Gastroesophageal sphincter (tissue), 4 donors: Measurements from ENCODE around the gene PTGDR. TPM values are rescaled to one million over a fixed set of nuclear protein-coding genes. Genes with fewer than 3 reads are reported as not detected.

Source experiments
- ATAC-seq: fragments of 150-250 bp; one replicate; pipeline ENCODE4 v1.9.1; 2016; ENCODE audit warnings: mild to moderate bottlenecking, moderate library complexity
- H3K27ac ChIP-seq, 4 donors: fragments of 200-600 bp; sonication (generic) in 3 of 4; 1 replicate in 3 of 4; 2 replicates in 1 of 4; pipeline ENCODE4 v1.5.1; 2016 to 2019
- H3K27me3 ChIP-seq: fragments of 200-600 bp; sonication (generic); one replicate; pipeline ENCODE4 v1.5.1; 2019
- H3K36me3 ChIP-seq, 2 donors: fragments of 200-600 bp; sonication (generic); one replicate each; pipeline ENCODE4 v1.5.1; 2019; ENCODE audit warnings: control low read depth in 1 of 2
- H3K4me1 ChIP-seq, 3 donors: fragments of 200-600 bp; sonication (generic); 1 replicate in 2 of 3; 2 replicates in 1 of 3; pipeline ENCODE4 v1.5.1; 2016 to 2019; ENCODE audit warnings: control low read depth in 2 of 3
- H3K4me3 ChIP-seq, 2 donors: fragments of 200-600 bp; sonication (generic); one replicate each; pipeline ENCODE4 v1.5.1; 2019; ENCODE audit warnings: mild to moderate bottlenecking in 1 of 2, moderate library complexity in 1 of 2
- H3K9me3 ChIP-seq, 3 donors: fragments of 200-600 bp; sonication (generic); one replicate each; pipeline ENCODE4 v1.5.1; 2017 to 2019; ENCODE audit warnings: control low read depth in 2 of 3
- EP300 ChIP-seq: sonication (generic); formaldehyde crosslinking; IDR thresholded peaks from one replicate; pipeline ENCODE4 v1.6.1; 2017; ENCODE audit warnings: antibody characterized with exemption, mild to moderate bottlenecking
- POLR2A ChIP-seq, 2 donors: fragments of 450-650 bp; IDR thresholded peaks; one replicate each; pipeline ENCODE4 v1.6.1; 2017; ENCODE audit warnings: antibody characterized with exemption in 2 of 2, mild to moderate bottlenecking in 2 of 2, moderate library complexity in 1 of 2
- POLR2AphosphoS5 ChIP-seq: sonication (generic); formaldehyde crosslinking; IDR thresholded peaks from one replicate; pipeline ENCODE4 v1.6.1; 2017; ENCODE audit warnings: antibody characterized with exemption
- WGBS, 2 donors: methylation state at CpG; one replicate each; pipeline ENCODE4 v1.1.5; 2018; ENCODE audit warnings: low coverage in 1 of 2; 5-methylcytosine and 5-hydroxymethylcytosine counted together
- total RNA-seq, 4 donors: library from RNA; depleted of rRNA; stranded (reverse); fragments of >200 nt; gene quantifications; one replicate each; pipeline ENCODE4 v1.1.0, GENCODE V29; 2016
- TF ChIP-seq, protein P1 (sequence below), 4 experiments: fragments of 200-600 bp in 2 of 4; fragments of 450-650 bp in 2 of 4; sonication (generic) in 1 of 4; IDR thresholded peaks; one replicate each; pipeline ENCODE4 v1.5.1; 2017 to 2019; ENCODE audit warnings: antibody characterized with exemption in 4 of 4, mild to moderate bottlenecking in 2 of 4, moderate library complexity in 2 of 4

PTGDR gene, protein sequence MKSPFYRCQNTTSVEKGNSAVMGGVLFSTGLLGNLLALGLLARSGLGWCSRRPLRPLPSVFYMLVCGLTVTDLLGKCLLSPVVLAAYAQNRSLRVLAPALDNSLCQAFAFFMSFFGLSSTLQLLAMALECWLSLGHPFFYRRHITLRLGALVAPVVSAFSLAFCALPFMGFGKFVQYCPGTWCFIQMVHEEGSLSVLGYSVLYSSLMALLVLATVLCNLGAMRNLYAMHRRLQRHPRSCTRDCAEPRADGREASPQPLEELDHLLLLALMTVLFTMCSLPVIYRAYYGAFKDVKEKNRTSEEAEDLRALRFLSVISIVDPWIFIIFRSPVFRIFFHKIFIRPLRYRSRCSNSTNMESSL
- 1 to 10 TPM in 2 of 4 donors, under 1 TPM in 2; 0.50 to 2.0 (median 0.90) TPM for total RNA-seq

DNA sequence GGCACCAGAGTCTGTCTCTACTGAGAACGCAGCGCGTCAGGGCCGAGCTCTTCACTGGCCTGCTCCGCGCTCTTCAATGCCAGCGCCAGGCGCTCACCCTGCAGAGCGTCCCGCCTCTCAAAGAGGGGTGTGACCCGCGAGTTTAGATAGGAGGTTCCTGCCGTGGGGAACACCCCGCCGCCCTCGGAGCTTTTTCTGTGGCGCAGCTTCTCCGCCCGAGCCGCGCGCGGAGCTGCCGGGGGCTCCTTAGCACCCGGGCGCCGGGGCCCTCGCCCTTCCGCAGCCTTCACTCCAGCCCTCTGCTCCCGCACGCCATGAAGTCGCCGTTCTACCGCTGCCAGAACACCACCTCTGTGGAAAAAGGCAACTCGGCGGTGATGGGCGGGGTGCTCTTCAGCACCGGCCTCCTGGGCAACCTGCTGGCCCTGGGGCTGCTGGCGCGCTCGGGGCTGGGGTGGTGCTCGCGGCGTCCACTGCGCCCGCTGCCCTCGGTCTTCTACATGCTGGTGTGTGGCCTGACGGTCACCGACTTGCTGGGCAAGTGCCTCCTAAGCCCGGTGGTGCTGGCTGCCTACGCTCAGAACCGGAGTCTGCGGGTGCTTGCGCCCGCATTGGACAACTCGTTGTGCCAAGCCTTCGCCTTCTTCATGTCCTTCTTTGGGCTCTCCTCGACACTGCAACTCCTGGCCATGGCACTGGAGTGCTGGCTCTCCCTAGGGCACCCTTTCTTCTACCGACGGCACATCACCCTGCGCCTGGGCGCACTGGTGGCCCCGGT, at the start of gene PTGDR:
Gene PTGDR, plus strand, starts transcription at position 198 of the 778 bp plus-strand sequence. Its CDS starts 117 bp downstream, at position 315.
- Histone ChIP-seq H3K27ac (peak within 1 kb of the TSS in 3 of 4 donors; percentile 37 to 44 (median 38)), H3K4me1 (peaks cover 0 to 33% (median 13%) of the 10 kb centered on the region in 3 donors), H3K27me3 (peaks cover 36% of the 10 kb centered on the region), H3K4me3 (peak within 1 kb of the TSS; percentile 3 to 52), H3K36me3 (no peaks in the 10 kb centered on the region), H3K9me3 (no peaks in the 10 kb centered on the region)
- no peak for TF ChIP-seq POLR2A (IDR thresholded peaks at IDR 0.05)
- no peak for TF ChIP-seq POLR2AphosphoS5
- TF ChIP-seq EP300, result no peak
- TF ChIP-seq, protein P1, sequence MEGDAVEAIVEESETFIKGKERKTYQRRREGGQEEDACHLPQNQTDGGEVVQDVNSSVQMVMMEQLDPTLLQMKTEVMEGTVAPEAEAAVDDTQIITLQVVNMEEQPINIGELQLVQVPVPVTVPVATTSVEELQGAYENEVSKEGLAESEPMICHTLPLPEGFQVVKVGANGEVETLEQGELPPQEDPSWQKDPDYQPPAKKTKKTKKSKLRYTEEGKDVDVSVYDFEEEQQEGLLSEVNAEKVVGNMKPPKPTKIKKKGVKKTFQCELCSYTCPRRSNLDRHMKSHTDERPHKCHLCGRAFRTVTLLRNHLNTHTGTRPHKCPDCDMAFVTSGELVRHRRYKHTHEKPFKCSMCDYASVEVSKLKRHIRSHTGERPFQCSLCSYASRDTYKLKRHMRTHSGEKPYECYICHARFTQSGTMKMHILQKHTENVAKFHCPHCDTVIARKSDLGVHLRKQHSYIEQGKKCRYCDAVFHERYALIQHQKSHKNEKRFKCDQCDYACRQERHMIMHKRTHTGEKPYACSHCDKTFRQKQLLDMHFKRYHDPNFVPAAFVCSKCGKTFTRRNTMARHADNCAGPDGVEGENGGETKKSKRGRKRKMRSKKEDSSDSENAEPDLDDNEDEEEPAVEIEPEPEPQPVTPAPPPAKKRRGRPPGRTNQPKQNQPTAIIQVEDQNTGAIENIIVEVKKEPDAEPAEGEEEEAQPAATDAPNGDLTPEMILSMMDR (IDR thresholded peaks at IDR 0.05), result no peak
- 0 to 24% methylated on average over 4 to 9 of the region's 63 CpGs for WGBS, 2 donors
- peak; percentile 14 for ATAC-seq

DNA sequence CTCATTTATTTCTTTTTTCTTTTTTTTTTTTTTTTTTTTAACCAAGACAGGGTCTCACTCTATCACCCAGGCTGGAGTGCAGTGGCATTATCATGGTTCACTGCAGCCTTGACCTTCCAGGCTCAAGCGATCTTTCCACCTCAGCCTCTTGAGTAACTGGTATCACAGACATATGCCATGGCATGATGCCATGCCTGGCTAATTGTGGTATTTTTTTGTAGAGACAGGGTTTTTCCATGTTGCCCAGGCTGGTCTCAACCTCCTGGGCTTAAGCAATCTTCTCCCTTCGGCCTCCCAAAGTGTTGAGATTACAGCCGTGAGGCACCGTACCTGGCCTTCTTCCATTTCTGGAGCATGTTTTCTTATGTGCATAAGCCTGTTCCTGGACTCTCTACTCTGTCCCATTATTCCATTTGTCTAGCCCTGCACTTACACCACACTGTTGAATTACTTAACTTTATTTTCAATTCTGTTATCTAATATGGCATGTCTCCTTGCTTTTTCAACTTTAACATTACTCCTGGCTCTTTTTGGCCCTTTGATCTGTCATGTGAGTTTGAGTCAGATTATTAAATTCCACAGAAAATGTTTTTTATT, 47.9 kb upstream of the PTGDR start:
- Histone ChIP-seq H3K27ac (no peak overlapping the region), H3K9me3 (no peaks in the 10 kb centered on the region), H3K36me3 (no peaks in the 10 kb centered on the region), H3K4me3 (no peak overlapping the region), H3K4me1 (no peaks in the 10 kb centered on the region), H3K27me3 (no peaks in the 10 kb centered on the region)
- 87 to 88% methylated on average over 4 of the region's 4 CpGs for WGBS, 2 donors
- no peak for ATAC-seq
- no peak for TF ChIP-seq POLR2A (IDR thresholded peaks at IDR 0.05)
- TF ChIP-seq, protein P1 (IDR thresholded peaks at IDR 0.05), result no peak
- no peak for TF ChIP-seq POLR2AphosphoS5
- no peak for TF ChIP-seq EP300

DNA sequence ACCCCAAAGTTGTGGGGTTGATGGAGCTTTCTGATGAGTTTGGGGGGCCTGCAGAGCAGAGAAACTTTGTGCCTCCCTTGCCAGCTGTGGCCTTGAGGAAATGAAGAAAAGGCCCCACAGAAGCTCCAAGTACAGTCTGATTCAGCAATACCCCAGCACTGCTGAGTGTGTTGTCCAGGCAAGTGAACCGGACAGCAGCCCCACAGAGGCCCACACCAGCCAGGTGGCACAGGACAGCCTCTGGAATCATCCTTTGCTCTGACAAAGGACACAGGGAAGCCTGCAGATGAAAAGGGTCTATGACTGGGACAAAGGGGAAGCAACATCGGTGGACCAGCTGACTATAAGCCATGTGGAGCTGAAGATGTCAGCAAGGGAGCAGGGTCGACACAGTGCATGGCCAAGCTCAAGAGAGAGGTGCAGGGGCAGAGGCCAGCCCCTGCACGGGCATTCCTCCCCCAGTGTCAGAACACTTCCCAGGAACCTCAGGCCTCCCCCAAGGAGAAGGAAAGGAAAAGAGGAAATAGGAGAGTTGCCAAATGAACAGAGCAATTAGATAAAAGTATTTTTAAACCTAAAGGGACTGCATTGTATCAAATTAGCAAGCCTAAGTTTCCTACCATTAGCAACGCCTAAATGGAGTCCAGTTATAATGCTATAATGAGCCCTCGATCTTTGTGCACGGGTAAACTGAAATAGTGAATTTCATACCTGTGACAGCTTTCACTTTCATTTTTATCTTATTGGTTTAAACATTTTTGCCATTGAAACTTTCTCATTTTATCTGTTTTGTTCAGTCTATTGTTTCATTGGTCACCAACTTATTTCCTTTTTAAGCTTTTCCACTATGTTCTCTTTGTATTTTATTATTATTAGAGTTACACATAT, 46.3 kb upstream of the PTGDR start:
- no peak overlapping the region for H3K27ac ChIP-seq
- ATAC-seq, result no peak
- no peaks in the 10 kb centered on the region for H3K4me1 ChIP-seq
- H3K27me3 ChIP-seq, result no peaks in the 10 kb centered on the region
- WGBS, 2 donors, result 28 to 59% methylated on average over 5 of the region's 7 CpGs
- no peaks in the 10 kb centered on the region for H3K36me3 ChIP-seq
- H3K4me3 ChIP-seq, result peak overlapping the region in 1 of 2 donors; percentile 8
- no peaks in the 10 kb centered on the region for H3K9me3 ChIP-seq
- TF ChIP-seq EP300, result no peak
- TF ChIP-seq, protein P1 (IDR thresholded peaks at IDR 0.05), result no peak
- no peak for TF ChIP-seq POLR2A (IDR thresholded peaks at IDR 0.05)
- TF ChIP-seq POLR2AphosphoS5, result no peak

DNA sequence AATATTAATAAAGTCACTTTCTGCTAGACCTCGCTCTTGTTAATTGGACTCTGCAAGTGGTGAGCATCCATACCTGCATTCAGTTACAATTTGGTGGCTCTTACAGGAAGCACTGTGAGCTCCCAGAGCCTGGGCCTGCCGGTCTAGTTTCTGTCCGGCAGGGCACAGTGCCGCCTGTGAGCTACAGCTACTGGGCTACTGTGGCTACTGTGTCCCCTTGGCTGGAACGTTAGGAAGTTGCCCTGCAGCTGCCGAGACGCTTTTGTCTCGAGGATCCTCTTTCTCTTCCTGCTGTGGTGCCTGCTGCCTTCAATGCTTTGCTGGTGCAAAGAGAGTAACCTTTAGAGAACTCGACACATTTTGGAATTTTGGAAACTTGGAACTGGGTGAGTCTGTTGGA, 44.6 kb upstream of the PTGDR start:
- H3K9me3 ChIP-seq, result no peaks in the 10 kb centered on the region
- ATAC-seq, result no peak
- no peak for TF ChIP-seq POLR2A (IDR thresholded peaks at IDR 0.05)
- TF ChIP-seq EP300, result no peak
- TF ChIP-seq, protein P1 (IDR thresholded peaks at IDR 0.05), result no peak
- no peak for TF ChIP-seq POLR2AphosphoS5
- H3K4me3 ChIP-seq, result no peak overlapping the region
- H3K4me1 ChIP-seq, result no peaks in the 10 kb centered on the region
- H3K27me3 ChIP-seq, result no peaks in the 10 kb centered on the region
- 76 to 100% methylated on average over 1 to 7 of the region's 9 CpGs for WGBS, 2 donors
- H3K27ac ChIP-seq, result no peak overlapping the region
- no peaks in the 10 kb centered on the region for H3K36me3 ChIP-seq
